ENCODE results near the gene ABHD5.

ABHD5 gene

GRCh38 chr3:43692085-43692855 lies 1.5 kb downstream of the ABHD5 start:
- peak overlapping the region; percentile 79 for H3K4me2 ChIP-seq (ENCODE audit: low read depth, low read length)
- no peak overlapping the region for H2AFZ ChIP-seq (ENCODE audit: low read length)
- H3K27me3 ChIP-seq (replicated peaks; ENCODE audit: insufficient read depth, low read length): no peaks in the 10 kb centered on the region
- peak overlapping the region; percentile 69 for H3K4me3 ChIP-seq (ENCODE audit: low read length)
- H3K9ac ChIP-seq (ENCODE audit: low read length): peak overlapping the region; percentile 80; the same call in 1 of the 2 replicates
- peaks cover 20% of the 10 kb centered on the region for H3F3A ChIP-seq (ENCODE audit: insufficient read depth, low read length)
- no peak overlapping the region for H3K27ac ChIP-seq (ENCODE audit: low read length)
- H4K20me1 ChIP-seq (ENCODE audit: insufficient read depth, low read length): no peaks in the 10 kb centered on the region
- H3K36me3 ChIP-seq (replicated peaks; ENCODE audit: insufficient read depth, low read length): no peaks in the 10 kb centered on the region
- peaks cover 20% of the 10 kb centered on the region for H3K4me1 ChIP-seq (ENCODE audit: low read length)
- TF ChIP-seq EZH2phosphoT487 (IDR thresholded peaks at IDR 0.05; ENCODE audit: low read length): no peak
- no peak for TF ChIP-seq CTCF (IDR thresholded peaks at IDR 0.05; ENCODE audit: low read length)
- TF ChIP-seq EZH2 (optimal IDR thresholded peaks at IDR 0.05; ENCODE audit: low read depth, low read length): no peak
- no peaks in the 10 kb centered on the region for H3K9me3 ChIP-seq (replicated peaks; ENCODE audit: insufficient read depth, low read length)
- H3K9me2 ChIP-seq (replicated peaks; ENCODE audit: insufficient read depth, low read length): no peaks in the 10 kb centered on the region
- DNase-seq: peak; percentile 7
- peaks cover 56% of the 10 kb centered on the region for H3K79me2 ChIP-seq (ENCODE audit: low read length)

GRCh38 chr3:43692971-43693370 lies 2.2 kb downstream of the ABHD5 start:
- Histone ChIP-seq H3K9me3 (replicated peaks; ENCODE audit: insufficient read depth, low read length) (no peaks in the 10 kb centered on the region), H3K9me2 (replicated peaks; ENCODE audit: insufficient read depth, low read length) (no peaks in the 10 kb centered on the region), H4K20me1 (ENCODE audit: insufficient read depth, low read length) (no peaks in the 10 kb centered on the region), H3K4me1 (ENCODE audit: low read length) (peaks cover 20% of the 10 kb centered on the region), H3K4me3 (ENCODE audit: low read length) (no peak overlapping the region), H3F3A (ENCODE audit: insufficient read depth, low read length) (peaks cover 20% of the 10 kb centered on the region), H3K79me2 (ENCODE audit: low read length) (peaks cover 63% of the 10 kb centered on the region), H3K9ac (ENCODE audit: low read length) (no peak overlapping the region), H2AFZ (ENCODE audit: low read length) (no peak overlapping the region), H3K36me3 (replicated peaks; ENCODE audit: insufficient read depth, low read length) (no peaks in the 10 kb centered on the region), H3K4me2 (ENCODE audit: low read depth, low read length) (no peak overlapping the region), H3K27me3 (replicated peaks; ENCODE audit: insufficient read depth, low read length) (no peaks in the 10 kb centered on the region), H3K27ac (ENCODE audit: low read length) (no peak overlapping the region)
- no peak for TF ChIP-seq EZH2phosphoT487 (IDR thresholded peaks at IDR 0.05; ENCODE audit: low read length)
- DNase-seq: no peak

DNA sequence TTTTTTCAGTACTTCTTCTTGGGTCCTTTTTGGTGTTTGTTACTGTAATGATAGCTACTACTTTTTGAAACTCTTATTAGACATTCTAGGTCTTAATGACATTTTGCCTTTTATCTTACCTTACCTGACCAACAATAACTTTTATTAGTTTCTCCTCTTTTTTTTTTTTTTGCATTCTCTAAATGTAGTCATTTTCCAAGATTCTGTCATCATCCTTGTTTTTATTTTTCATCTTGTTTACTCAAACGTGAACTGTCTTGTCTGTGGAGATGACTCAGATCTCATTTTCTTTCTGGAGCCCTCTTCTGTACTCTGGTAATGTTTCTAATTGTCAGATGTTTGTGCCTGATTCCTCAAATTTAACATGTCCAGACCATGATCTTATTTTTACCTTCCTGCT lies 2.9 kb downstream of the ABHD5 start:
- no peak for TF ChIP-seq EZH2phosphoT487 (IDR thresholded peaks at IDR 0.05; ENCODE audit: low read length)
- Histone ChIP-seq H3F3A (ENCODE audit: insufficient read depth, low read length) (peaks cover 20% of the 10 kb centered on the region), H4K20me1 (ENCODE audit: insufficient read depth, low read length) (no peaks in the 10 kb centered on the region), H3K9ac (ENCODE audit: low read length) (no peak overlapping the region), H3K4me2 (ENCODE audit: low read depth, low read length) (no peak overlapping the region), H3K4me1 (ENCODE audit: low read length) (peaks cover 20% of the 10 kb centered on the region), H3K9me3 (replicated peaks; ENCODE audit: insufficient read depth, low read length) (no peaks in the 10 kb centered on the region), H3K79me2 (ENCODE audit: low read length) (peaks cover 69% of the 10 kb centered on the region), H3K36me3 (replicated peaks; ENCODE audit: insufficient read depth, low read length) (no peaks in the 10 kb centered on the region), H3K27me3 (replicated peaks; ENCODE audit: insufficient read depth, low read length) (no peaks in the 10 kb centered on the region), H2AFZ (ENCODE audit: low read length) (no peak overlapping the region), H3K27ac (ENCODE audit: low read length) (no peak overlapping the region), H3K4me3 (ENCODE audit: low read length) (no peak overlapping the region), H3K9me2 (replicated peaks; ENCODE audit: insufficient read depth, low read length) (no peaks in the 10 kb centered on the region)
- DNase-seq: no peak

- Histone ChIP-seq H3K4me3 (ENCODE audit: low read length) (no peak overlapping the region), H3K79me2 (ENCODE audit: low read length) (peaks cover 74% of the 10 kb centered on the region), H3K36me3 (replicated peaks; ENCODE audit: insufficient read depth, low read length) (no peaks in the 10 kb centered on the region), H2AFZ (ENCODE audit: low read length) (no peak overlapping the region), H3K27me3 (replicated peaks; ENCODE audit: insufficient read depth, low read length) (no peaks in the 10 kb centered on the region), H4K20me1 (ENCODE audit: insufficient read depth, low read length) (no peaks in the 10 kb centered on the region), H3K4me1 (ENCODE audit: low read length) (peaks cover 19% of the 10 kb centered on the region; the same call in 1 of the 2 replicates), H3K9me3 (replicated peaks; ENCODE audit: insufficient read depth, low read length) (no peaks in the 10 kb centered on the region), H3K9ac (ENCODE audit: low read length) (no peak overlapping the region), H3K9me2 (replicated peaks; ENCODE audit: insufficient read depth, low read length) (no peaks in the 10 kb centered on the region), H3K4me2 (ENCODE audit: low read depth, low read length) (no peak overlapping the region), H3F3A (ENCODE audit: insufficient read depth, low read length) (peaks cover 7% of the 10 kb centered on the region), H3K27ac (ENCODE audit: low read length) (no peak overlapping the region)
- no peak for TF ChIP-seq EZH2 (optimal IDR thresholded peaks at IDR 0.05; ENCODE audit: low read depth, low read length)
- no peak for TF ChIP-seq EZH2phosphoT487 (IDR thresholded peaks at IDR 0.05; ENCODE audit: low read length)
- TF ChIP-seq CTCF (IDR thresholded peaks at IDR 0.05; ENCODE audit: low read length): no peak
- DNase-seq: no peak
Observed at GRCh38 chr3:43695443-43695842, 4.7 kb downstream of the ABHD5 start.

Data from MM.1S (cell line).